GM06990 (cell line): ENCODE measurements around the gene NENF.

Source experiments
- DNase-seq: peaks from one replicate; pipeline ENCODE4 v3.0.0-alpha.2; 2011; ENCODE audit not compliant: insufficient read length; ENCODE audit errors: extremely low read depth
- H3K27me3 ChIP-seq: replicated peaks from 2 replicates; pipeline ENCODE4 v1.6.0; 2011; ENCODE audit warnings: low read length; ENCODE audit not compliant: control insufficient read depth, insufficient read depth
- H3K36me3 ChIP-seq: 2 replicates; pipeline ENCODE4 v1.5.1; 2011; ENCODE audit warnings: low read length; ENCODE audit not compliant: control insufficient read depth, insufficient read depth
- H3K4me3 ChIP-seq: replicated peaks from 2 replicates; pipeline ENCODE4 v1.5.1; 2011; ENCODE audit warnings: low read depth, mild to moderate bottlenecking, control low read depth, low read length
- CTCF ChIP-seq: IDR thresholded peaks from 2 replicates; pipeline ENCODE4 v1.5.1; 2011; ENCODE audit warnings: low read length, control low read depth, mild to moderate bottlenecking, inconsistent platforms; ENCODE audit not compliant: insufficient read depth, poor library complexity, severe bottlenecking

Gene NENF

GRCh38 chr1:212442408-212442807 is 9.7 kb downstream of the NENF start:
- Histone ChIP-seq H3K27me3 (no peaks in the 10 kb centered on the region), H3K36me3 (peaks cover 1% of the 10 kb centered on the region; the same call in 1 of the 2 replicates), H3K4me3 (no peak overlapping the region)
- DNase-seq: no peak
- TF ChIP-seq CTCF: no peak

GRCh38 chr1:212446333-212446732 is 13.6 kb downstream of the NENF start:
- H3K36me3 ChIP-seq: peaks cover 1% of the 10 kb centered on the region; the same call in 1 of the 2 replicates
- no peak overlapping the region for H3K4me3 ChIP-seq
- no peak for TF ChIP-seq CTCF
- DNase-seq: no peak
- no peaks in the 10 kb centered on the region for H3K27me3 ChIP-seq

GRCh38 chr1:212447478-212447877 is 14.8 kb downstream of the NENF start:
- Histone ChIP-seq H3K4me3 (no peak overlapping the region), H3K27me3 (no peaks in the 10 kb centered on the region), H3K36me3 (peaks cover 1% of the 10 kb centered on the region; the same call in 1 of the 2 replicates)
- no peak for TF ChIP-seq CTCF
- DNase-seq: no peak

GRCh38 chr1:212450331-212450881 is 17.7 kb downstream of the NENF start:
- TF ChIP-seq CTCF: no peak
- H3K27me3 ChIP-seq: no peaks in the 10 kb centered on the region
- DNase-seq: no peak
- H3K36me3 ChIP-seq: no peaks in the 10 kb centered on the region; the same call in 1 of the 2 replicates
- H3K4me3 ChIP-seq: no peak overlapping the region

- Histone ChIP-seq H3K36me3 (no peaks in the 10 kb centered on the region), H3K4me3 (no peak overlapping the region), H3K27me3 (no peaks in the 10 kb centered on the region)
- no peak for DNase-seq
- TF ChIP-seq CTCF: no peak
Measured at GRCh38 chr1:212451416-212452322, 18.9 kb downstream of the NENF start.
